ENCODE results near the gene RAB23.

DNA sequence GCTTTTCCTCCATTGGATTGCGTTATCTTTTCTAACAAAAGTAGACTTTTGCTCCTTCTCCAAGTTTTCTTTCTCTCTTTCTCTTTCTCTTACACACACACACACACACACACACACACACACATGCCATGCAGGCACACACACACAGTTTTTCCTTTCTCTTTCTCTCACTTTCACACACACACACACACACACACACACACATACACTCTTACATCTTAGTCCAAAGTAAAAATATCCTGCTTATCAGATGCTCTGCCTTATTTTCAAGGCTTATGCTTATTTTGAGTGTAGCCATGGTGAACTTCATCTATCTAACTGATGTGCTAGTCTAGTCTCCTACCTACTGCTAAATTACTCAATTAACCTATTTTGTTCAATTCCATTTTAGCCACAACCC, 34.4 kb upstream of the RAB23 start:
- TF ChIP-seq, protein P1, sequence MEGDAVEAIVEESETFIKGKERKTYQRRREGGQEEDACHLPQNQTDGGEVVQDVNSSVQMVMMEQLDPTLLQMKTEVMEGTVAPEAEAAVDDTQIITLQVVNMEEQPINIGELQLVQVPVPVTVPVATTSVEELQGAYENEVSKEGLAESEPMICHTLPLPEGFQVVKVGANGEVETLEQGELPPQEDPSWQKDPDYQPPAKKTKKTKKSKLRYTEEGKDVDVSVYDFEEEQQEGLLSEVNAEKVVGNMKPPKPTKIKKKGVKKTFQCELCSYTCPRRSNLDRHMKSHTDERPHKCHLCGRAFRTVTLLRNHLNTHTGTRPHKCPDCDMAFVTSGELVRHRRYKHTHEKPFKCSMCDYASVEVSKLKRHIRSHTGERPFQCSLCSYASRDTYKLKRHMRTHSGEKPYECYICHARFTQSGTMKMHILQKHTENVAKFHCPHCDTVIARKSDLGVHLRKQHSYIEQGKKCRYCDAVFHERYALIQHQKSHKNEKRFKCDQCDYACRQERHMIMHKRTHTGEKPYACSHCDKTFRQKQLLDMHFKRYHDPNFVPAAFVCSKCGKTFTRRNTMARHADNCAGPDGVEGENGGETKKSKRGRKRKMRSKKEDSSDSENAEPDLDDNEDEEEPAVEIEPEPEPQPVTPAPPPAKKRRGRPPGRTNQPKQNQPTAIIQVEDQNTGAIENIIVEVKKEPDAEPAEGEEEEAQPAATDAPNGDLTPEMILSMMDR (IDR thresholded peaks at IDR 0.05; ENCODE audit: borderline replicate concordance, extremely low read depth, low read length, poor library complexity, severe bottlenecking) = no peak
- TF ChIP-seq EZH2 (IDR thresholded peaks at IDR 0.05; ENCODE audit: borderline replicate concordance, low read depth, low read length, severe bottlenecking) = no peak
